Neural progenitor cell (in vitro differentiated cells): ENCODE results near the gene PTCD2. TPM values are rescaled to one million over a fixed set of nuclear protein-coding genes. Genes with fewer than 3 reads are reported as not detected.
A peak's percentile ranks its signal among the peaks of the same experiment; 100 is the strongest.

Source experiments
- DNase-seq: peaks from one replicate; pipeline ENCODE4 v3.0.0-alpha.2; 2016; ENCODE audit warnings: low spot score
- H2AFZ ChIP-seq: fragments of 200-600 bp; sonication (generic); replicated peaks from 2 replicates; pipeline ENCODE4 v1.6.1; 2016; ENCODE audit warnings: antibody characterized with exemption
- H3F3A ChIP-seq: fragments of 200-600 bp; sonication (generic); 2 replicates; pipeline ENCODE4 v1.6.1; 2016; ENCODE audit warnings: antibody characterized with exemption, low read depth
- H3K27ac ChIP-seq: fragments of 200-600 bp; sonication (generic); 2 replicates; pipeline ENCODE4 v1.5.1; 2016; ENCODE audit warnings: mild to moderate bottlenecking
- H3K27me3 ChIP-seq: fragments of 200-600 bp; sonication (generic); 2 replicates; pipeline ENCODE4 v1.6.1; 2016; ENCODE audit warnings: mild to moderate bottlenecking, moderate library complexity
- H3K36me3 ChIP-seq: fragments of 200-600 bp; sonication (generic); 2 replicates; pipeline ENCODE4 v1.5.1; 2016
- H3K4me1 ChIP-seq: fragments of 200-600 bp; sonication (generic); 2 replicates; pipeline ENCODE4 v1.6.1; 2016; ENCODE audit warnings: mixed run types
- H3K4me2 ChIP-seq: fragments of 200-600 bp; sonication (generic); 2 replicates; pipeline ENCODE4 v1.6.1; 2016
- H3K4me3 ChIP-seq: fragments of 200-600 bp; sonication (generic); 2 replicates; pipeline ENCODE4 v1.5.1; 2016
- H3K79me2 ChIP-seq: fragments of 200-600 bp; sonication (generic); 2 replicates; pipeline ENCODE4 v1.6.1; 2016; ENCODE audit warnings: low read depth
- H3K9ac ChIP-seq: fragments of 200-600 bp; sonication (generic); 2 replicates; pipeline ENCODE4 v1.6.1; 2016
- H3K9me3 ChIP-seq: fragments of 200-600 bp; sonication (generic); 2 replicates; pipeline ENCODE4 v1.5.1; 2016; ENCODE audit warnings: low read depth
- H4K20me1 ChIP-seq: fragments of 200-600 bp; sonication (generic); 2 replicates; pipeline ENCODE4 v1.6.1; 2016; ENCODE audit warnings: low read depth
- H3K27ac Mint-ChIP-seq: 3 replicates; pipeline ENCODE4 v1.8.0; 2021; ENCODE audit warnings: mixed read lengths
- H3K27me3 Mint-ChIP-seq: 2 replicates; pipeline ENCODE4 v1.8.0; 2022; ENCODE audit warnings: low read depth, mild to moderate bottlenecking, inconsistent platforms, moderate library complexity, mixed read lengths; ENCODE audit not compliant: insufficient read depth
- H3K36me3 Mint-ChIP-seq: 3 replicates; pipeline ENCODE4 v1.8.0; 2021; ENCODE audit warnings: mixed read lengths
- H3K4me1 Mint-ChIP-seq: 3 replicates; pipeline ENCODE4 v1.8.0; 2021; ENCODE audit warnings: mixed read lengths
- H3K4me3 Mint-ChIP-seq: 3 replicates; pipeline ENCODE4 v1.8.0; 2021; ENCODE audit warnings: mild to moderate bottlenecking, moderate library complexity, mixed read lengths
- H3K9me3 Mint-ChIP-seq: 3 replicates; pipeline ENCODE4 v1.8.0; 2020; ENCODE audit warnings: mixed read lengths
- EZH2 ChIP-seq: fragments of 200-600 bp; sonication (generic); IDR thresholded peaks from 2 replicates; pipeline ENCODE4 v1.6.1; 2017; ENCODE audit warnings: antibody characterized with exemption, mild to moderate bottlenecking, moderate library complexity
- EZH2phosphoT487 ChIP-seq: fragments of 200-600 bp; sonication (generic); IDR thresholded peaks from 2 replicates; pipeline ENCODE4 v1.6.1; 2017; ENCODE audit warnings: antibody characterized with exemption
- total RNA-seq: library from RNA; depleted of rRNA; stranded (reverse); fragments of >200 nt; gene quantifications from 2 replicates; pipeline ENCODE4 v1.2.3, GENCODE V29; 2015; ENCODE audit warnings: low replicate concordance
- TF ChIP-seq, protein P1 (sequence below): fragments of 200-600 bp; sonication (generic); IDR thresholded peaks from 2 replicates; pipeline ENCODE4 v1.5.1; 2017; ENCODE audit warnings: antibody characterized with exemption, mild to moderate bottlenecking

Gene PTCD2
- total RNA-seq, 1 donor from 2014 or later, result 13.7 TPM

DNA sequence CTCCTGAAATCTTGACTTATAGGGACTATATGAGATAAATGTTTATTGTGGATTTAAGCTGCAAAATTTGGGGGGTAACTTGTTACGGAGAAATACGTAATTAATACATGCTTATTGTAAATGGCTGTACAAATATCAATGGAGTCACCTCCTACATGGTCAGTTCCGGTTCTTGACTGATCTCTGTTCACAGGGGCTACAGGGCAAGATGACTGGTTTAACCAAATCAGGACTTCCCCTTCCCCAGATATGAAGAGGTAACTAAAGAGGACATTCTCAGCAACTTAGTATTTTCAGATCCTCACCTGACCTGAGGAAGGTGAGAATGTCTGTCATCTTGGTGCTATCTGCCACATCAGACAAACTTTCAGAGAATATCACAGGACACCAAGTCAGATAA is 54.7 kb downstream of the PTCD2 start:
- Histone ChIP-seq H3K27me3 (no peaks in the 10 kb centered on the region), H4K20me1 (no peaks in the 10 kb centered on the region), H3K9ac (no peak overlapping the region), H3K4me1 (peaks cover under 1% of the 10 kb centered on the region), H2AFZ (no peak overlapping the region), H3K4me3 (no peak overlapping the region), H3K9me3 (no peaks in the 10 kb centered on the region), H3K27ac (no peak overlapping the region), H3F3A (no peaks in the 10 kb centered on the region), H3K79me2 (no peaks in the 10 kb centered on the region), H3K4me2 (no peak overlapping the region), H3K36me3 (no peaks in the 10 kb centered on the region)
- H3K4me3 Mint-ChIP-seq, result no peak overlapping the region
- peak overlapping the region; percentile 25 for H3K27ac Mint-ChIP-seq
- peaks cover 25% of the 10 kb centered on the region for H3K4me1 Mint-ChIP-seq
- H3K9me3 Mint-ChIP-seq, result peaks cover 6% of the 10 kb centered on the region
- peaks cover 11% of the 10 kb centered on the region for H3K27me3 Mint-ChIP-seq
- DNase-seq, result no peak
- H3K36me3 Mint-ChIP-seq, result no peaks in the 10 kb centered on the region
- no peak for TF ChIP-seq EZH2
- TF ChIP-seq, protein P1, sequence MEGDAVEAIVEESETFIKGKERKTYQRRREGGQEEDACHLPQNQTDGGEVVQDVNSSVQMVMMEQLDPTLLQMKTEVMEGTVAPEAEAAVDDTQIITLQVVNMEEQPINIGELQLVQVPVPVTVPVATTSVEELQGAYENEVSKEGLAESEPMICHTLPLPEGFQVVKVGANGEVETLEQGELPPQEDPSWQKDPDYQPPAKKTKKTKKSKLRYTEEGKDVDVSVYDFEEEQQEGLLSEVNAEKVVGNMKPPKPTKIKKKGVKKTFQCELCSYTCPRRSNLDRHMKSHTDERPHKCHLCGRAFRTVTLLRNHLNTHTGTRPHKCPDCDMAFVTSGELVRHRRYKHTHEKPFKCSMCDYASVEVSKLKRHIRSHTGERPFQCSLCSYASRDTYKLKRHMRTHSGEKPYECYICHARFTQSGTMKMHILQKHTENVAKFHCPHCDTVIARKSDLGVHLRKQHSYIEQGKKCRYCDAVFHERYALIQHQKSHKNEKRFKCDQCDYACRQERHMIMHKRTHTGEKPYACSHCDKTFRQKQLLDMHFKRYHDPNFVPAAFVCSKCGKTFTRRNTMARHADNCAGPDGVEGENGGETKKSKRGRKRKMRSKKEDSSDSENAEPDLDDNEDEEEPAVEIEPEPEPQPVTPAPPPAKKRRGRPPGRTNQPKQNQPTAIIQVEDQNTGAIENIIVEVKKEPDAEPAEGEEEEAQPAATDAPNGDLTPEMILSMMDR, result no peak
- no peak for TF ChIP-seq EZH2phosphoT487

DNA sequence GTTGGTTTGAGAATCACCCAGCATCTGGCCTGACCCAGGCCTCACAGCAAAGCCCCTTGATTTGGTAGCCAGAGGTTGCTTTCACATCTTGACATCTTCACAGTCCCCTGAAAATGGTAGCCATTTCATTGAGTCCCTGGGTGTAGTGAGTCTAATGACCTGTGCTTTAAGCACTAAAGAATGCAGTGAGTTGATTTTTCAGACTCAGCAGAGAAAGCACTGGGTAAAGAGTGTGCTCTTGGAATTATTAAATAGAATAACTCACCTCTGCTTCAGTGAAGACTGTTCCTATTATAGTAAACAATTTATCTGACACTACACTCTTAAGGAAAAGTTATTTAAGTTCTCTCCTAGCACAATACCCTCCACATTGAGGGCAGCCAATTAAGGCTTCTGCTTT is 56.2 kb downstream of the PTCD2 start:
- Mint-ChIP-seq H3K4me1 (peaks cover 30% of the 10 kb centered on the region), H3K4me3 (no peak overlapping the region), H3K27ac (no peak overlapping the region), H3K27me3 (peaks cover 10% of the 10 kb centered on the region), H3K9me3 (peaks cover 6% of the 10 kb centered on the region), H3K36me3 (no peaks in the 10 kb centered on the region)
- Histone ChIP-seq H2AFZ (no peak overlapping the region), H3F3A (no peaks in the 10 kb centered on the region), H4K20me1 (no peaks in the 10 kb centered on the region), H3K4me3 (no peak overlapping the region), H3K27me3 (no peaks in the 10 kb centered on the region), H3K9me3 (no peaks in the 10 kb centered on the region), H3K27ac (no peak overlapping the region), H3K9ac (no peak overlapping the region), H3K4me1 (no peaks in the 10 kb centered on the region), H3K4me2 (no peak overlapping the region), H3K79me2 (no peaks in the 10 kb centered on the region), H3K36me3 (no peaks in the 10 kb centered on the region)
- no peak for DNase-seq
- TF ChIP-seq EZH2 (no peak), EZH2phosphoT487 (no peak)
- TF ChIP-seq, protein P1, result no peak

DNA sequence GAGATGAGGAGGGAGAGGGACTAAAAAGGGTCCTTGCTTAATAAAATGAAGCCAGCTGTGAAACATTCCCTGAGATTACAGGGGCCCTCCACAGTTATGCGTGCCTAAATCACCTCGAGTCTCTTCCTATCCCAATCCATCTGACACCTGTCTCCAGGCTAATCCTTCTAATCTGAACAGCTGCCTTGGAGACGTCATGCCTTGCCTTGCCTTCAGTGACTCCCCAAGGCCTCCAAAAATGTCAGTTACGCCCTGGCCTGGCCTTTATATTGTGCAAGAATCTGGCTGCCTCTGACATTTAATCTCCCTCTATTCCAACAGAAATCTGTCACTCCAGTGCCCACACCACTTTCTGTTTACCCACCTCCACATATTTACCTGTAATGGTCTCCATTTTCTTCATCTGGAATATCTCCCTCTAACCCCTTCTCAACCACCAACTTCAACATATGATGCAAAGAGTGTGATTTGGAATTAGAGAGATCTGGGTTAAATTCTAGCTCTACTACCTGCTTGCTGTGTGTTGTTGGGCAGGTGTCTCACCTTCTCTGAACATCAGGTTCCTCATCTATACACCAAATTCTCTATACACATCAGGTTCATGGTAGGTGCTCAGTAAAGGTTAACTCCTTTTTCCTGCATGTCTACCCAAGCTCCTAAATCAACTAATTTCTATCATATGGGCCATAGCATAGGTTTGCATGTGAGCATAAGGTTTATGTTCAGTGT is 57.9 kb downstream of the PTCD2 start:
- no peaks in the 10 kb centered on the region for H3K36me3 ChIP-seq
- H3K27ac ChIP-seq, result no peak overlapping the region
- no peak overlapping the region for H3K4me3 Mint-ChIP-seq
- no peaks in the 10 kb centered on the region for H3K9me3 ChIP-seq
- H3K4me1 Mint-ChIP-seq, result peaks cover 30% of the 10 kb centered on the region
- peaks cover 10% of the 10 kb centered on the region for H3K27me3 Mint-ChIP-seq
- H3K79me2 ChIP-seq, result no peaks in the 10 kb centered on the region
- H3K4me1 ChIP-seq, result no peaks in the 10 kb centered on the region
- H4K20me1 ChIP-seq, result no peaks in the 10 kb centered on the region
- no peak overlapping the region for H3K4me2 ChIP-seq
- H3K36me3 Mint-ChIP-seq, result peaks cover 2% of the 10 kb centered on the region
- no peak overlapping the region for H2AFZ ChIP-seq
- peak; percentile 32 for DNase-seq
- H3K27ac Mint-ChIP-seq, result peak overlapping the region; percentile 4
- H3K9me3 Mint-ChIP-seq, result peaks cover 4% of the 10 kb centered on the region
- H3K4me3 ChIP-seq, result no peak overlapping the region
- H3K9ac ChIP-seq, result no peak overlapping the region
- TF ChIP-seq EZH2phosphoT487, result no peak
- TF ChIP-seq EZH2, result no peak
- TF ChIP-seq, protein P1, result no peak
- no peaks in the 10 kb centered on the region for H3K27me3 ChIP-seq
- no peaks in the 10 kb centered on the region for H3F3A ChIP-seq
